Measurements from ENCODE around the gene CLDN19.

DNA sequence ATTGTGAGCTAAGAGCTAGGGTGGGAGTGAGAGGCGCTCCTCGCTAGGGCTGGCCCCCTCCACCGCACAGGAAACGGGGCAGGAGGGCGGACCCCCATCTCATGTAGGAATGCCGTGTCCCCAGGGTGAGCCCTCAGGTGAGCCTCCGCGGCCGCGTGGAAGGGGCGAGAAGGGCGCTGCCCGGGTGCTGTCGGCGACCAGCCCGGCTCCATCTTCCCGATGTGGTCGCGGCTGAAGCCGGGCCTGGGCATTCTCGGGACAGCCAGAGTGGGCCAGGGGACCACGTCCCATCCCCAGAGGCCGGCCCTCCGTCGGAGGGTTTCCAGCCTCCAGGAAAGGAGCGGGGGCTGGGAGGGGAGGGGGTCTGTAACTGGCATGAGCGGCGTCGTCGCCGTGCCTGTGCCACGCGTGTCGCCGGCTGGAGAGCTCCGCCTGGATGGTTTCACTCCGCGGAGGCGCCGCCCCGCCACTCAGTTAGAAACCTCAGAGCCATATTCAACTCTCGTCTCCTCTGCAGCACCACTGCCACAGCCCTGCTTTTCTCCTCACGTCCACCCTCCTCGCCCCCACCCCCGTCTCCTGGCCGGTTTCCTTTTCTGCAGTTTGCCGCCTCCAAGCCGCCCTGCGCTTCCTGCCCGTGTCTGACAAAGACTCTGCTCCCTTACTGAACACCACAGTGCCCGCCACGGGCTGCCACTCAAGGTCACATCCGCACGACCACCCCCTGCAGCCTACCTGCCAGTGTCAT is 45.1 kb upstream of the CLDN19 start, which contains the start of gene TMEM269:
- TF ChIP-seq CTCF (conservative IDR thresholded peaks at IDR 0.05; ENCODE audit: low read length) (no peak), EZH2phosphoT487 (IDR thresholded peaks at IDR 0.05; ENCODE audit: borderline replicate concordance) (no peak)
